ENCODE data around the gene ANXA2. TPM values are rescaled to one million over a fixed set of nuclear protein-coding genes. Genes with fewer than 3 reads are reported as not detected.

The ANXA2 gene
- polyA plus RNA-seq (2011; rRNA removed) (5,886 and 6,474 TPM in 2 replicates), polyA minus RNA-seq (2011; rRNA and poly(A)+ RNA removed) (2,251 and 4,059 TPM in 2 replicates)

- TF ChIP-seq, protein P1, sequence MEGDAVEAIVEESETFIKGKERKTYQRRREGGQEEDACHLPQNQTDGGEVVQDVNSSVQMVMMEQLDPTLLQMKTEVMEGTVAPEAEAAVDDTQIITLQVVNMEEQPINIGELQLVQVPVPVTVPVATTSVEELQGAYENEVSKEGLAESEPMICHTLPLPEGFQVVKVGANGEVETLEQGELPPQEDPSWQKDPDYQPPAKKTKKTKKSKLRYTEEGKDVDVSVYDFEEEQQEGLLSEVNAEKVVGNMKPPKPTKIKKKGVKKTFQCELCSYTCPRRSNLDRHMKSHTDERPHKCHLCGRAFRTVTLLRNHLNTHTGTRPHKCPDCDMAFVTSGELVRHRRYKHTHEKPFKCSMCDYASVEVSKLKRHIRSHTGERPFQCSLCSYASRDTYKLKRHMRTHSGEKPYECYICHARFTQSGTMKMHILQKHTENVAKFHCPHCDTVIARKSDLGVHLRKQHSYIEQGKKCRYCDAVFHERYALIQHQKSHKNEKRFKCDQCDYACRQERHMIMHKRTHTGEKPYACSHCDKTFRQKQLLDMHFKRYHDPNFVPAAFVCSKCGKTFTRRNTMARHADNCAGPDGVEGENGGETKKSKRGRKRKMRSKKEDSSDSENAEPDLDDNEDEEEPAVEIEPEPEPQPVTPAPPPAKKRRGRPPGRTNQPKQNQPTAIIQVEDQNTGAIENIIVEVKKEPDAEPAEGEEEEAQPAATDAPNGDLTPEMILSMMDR (IDR thresholded peaks at IDR 0.05; ENCODE audit: insufficient read depth, low read depth, low read length), result no peak
- DNase-seq (ENCODE audit: low read depth), result no peak
- H3K27me3 ChIP-seq (ENCODE audit: control insufficient read depth, insufficient read depth, low read length), result no peaks in the 10 kb centered on the region
- peak within 1 kb of the TSS; percentile 98 for H3K4me3 ChIP-seq (ENCODE audit: low read depth, low read length)
- ChIA-PET CTCF (interaction anchor here (0.6 to 0.8 kb wide), 5 partner anchors 26 to 1685 kb away, joined by 3 to 4 read pairs (median 3); no protein-coding TSS in a partner anchor), POLR2A (interaction anchor here (1.0 kb wide), 1 partner anchor 16 kb away, joined by 3 read pairs; no protein-coding TSS in a partner anchor)
- peaks cover 10% of the 10 kb centered on the region for H3K36me3 ChIP-seq (ENCODE audit: control insufficient read depth, insufficient read depth, low read length)
These were observed at the start of gene ANXA2 for GRCh38 chr15:60397772-60398445. TSS of gene ANXA2 (minus strand) at chr15:60397986. CDS start at chr15:60386075, 11,911 bp downstream.

DNA sequence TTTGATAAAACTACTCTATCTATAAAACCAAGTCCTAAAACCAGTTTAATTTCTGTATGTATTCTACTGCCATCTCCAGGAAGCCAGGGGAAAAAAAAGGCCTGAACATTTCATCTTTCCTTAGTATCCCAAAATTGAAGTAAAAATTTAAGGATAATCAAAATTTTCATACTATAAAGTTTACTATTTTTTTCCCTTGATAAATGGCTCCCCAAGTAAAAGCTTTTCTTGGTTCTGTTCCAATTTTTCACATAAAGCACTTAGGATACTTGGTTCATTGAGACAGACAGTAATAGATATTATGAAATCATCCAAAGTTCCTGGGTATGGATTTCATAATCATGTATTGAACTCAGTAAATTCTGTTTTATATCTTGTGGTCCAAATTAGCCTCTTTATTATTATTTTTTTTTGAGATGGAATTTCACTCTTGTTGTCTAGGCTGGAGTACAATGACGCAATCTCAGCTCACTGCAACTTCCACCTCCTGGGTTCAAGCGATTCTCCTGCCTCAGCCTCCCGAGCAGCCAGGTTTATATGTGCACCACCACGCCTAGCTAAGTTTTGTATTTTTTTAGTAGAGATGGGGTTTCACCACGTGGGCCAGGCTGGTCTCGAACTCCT is 46.6 kb upstream of the ANXA2 start:
- TF ChIP-seq, protein P1 (IDR thresholded peaks at IDR 0.05; ENCODE audit: insufficient read depth, low read depth, low read length), result peak; percentile 68
- Histone ChIP-seq H3K36me3 (ENCODE audit: control insufficient read depth, insufficient read depth, low read length) (0 out of 2 replicates have a peak, but pooled peaks cover 2% of the 10 kb centered on the region), H3K4me3 (ENCODE audit: low read depth, low read length) (no peak overlapping the region), H3K27me3 (ENCODE audit: control insufficient read depth, insufficient read depth, low read length) (no peaks in the 10 kb centered on the region)
- ChIA-PET CTCF (interaction anchor here (0.8 to 5.9 kb wide), 20 partner anchors 8 to 117 kb away, joined by 3 to 42 read pairs (median 4); no protein-coding TSS in a partner anchor), POLR2A (no interaction called here)
- no peak for DNase-seq (ENCODE audit: low read depth)

DNA sequence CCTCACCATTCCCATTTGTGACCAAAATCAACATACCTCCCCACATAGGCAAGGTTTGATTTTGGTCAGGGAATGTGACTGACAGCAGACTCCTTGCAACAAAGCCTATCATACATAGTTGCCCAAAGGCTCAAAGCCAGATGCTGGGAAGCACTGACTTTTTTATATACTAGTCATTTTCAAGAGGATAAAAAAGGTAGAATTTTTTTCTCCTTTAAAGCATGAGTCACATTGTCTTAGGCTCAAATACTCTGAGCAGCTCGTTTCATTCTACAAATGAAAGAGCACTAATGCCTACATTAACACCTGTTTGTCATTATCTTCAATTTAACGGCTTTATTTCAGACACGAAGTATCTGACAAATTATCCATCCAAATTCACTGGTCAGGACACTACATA is 45.0 kb upstream of the ANXA2 start:
- Histone ChIP-seq H3K36me3 (ENCODE audit: control insufficient read depth, insufficient read depth, low read length) (no peaks in the 10 kb centered on the region), H3K4me3 (ENCODE audit: low read depth, low read length) (no peak overlapping the region), H3K27me3 (ENCODE audit: control insufficient read depth, insufficient read depth, low read length) (no peaks in the 10 kb centered on the region)
- TF ChIP-seq, protein P1 (IDR thresholded peaks at IDR 0.05; ENCODE audit: insufficient read depth, low read depth, low read length), result no peak
- CTCF ChIA-PET, result interaction anchor here (0.8 to 5.9 kb wide), 13 partner anchors 10 to 116 kb away, joined by 3 to 42 read pairs (median 4); no protein-coding TSS in a partner anchor
- POLR2A ChIA-PET, result interaction anchor here (0.8 kb wide), 1 partner anchor 49 kb away, joined by 4 read pairs; no protein-coding TSS in a partner anchor
- DNase-seq (ENCODE audit: low read depth), result no peak

DNA sequence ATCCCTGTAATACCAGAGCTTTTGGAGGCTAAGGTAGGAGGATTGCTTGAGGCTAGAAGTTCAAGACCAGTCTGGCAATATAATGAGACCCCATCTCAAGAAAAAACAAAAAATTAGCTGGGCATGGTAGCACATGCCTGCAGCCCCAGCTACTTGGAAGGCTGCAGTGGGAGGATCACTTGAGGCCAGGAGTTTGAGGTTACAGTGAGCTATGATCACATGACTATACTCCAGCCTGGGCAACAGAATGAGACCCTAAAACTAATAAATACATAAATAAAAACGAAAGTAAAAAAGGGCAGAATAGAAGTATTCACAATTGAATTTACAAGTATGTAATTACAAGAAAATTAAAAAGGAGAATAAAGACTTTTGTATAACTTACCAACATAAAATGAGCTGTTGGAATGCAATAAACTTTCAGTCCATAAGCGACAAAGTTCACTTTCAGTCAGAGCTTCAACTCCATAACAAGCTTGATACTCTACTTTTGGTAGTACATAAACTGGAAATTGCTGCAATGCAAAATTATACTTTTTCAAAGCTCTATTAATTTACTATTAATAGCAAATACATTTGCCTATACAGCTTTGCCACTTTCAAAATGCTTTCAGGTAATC is 44.4 kb upstream of the ANXA2 start:
- ChIA-PET CTCF (interaction anchor here (0.8 to 5.9 kb wide), 13 partner anchors 9 to 115 kb away, joined by 3 to 42 read pairs (median 4); no protein-coding TSS in a partner anchor), POLR2A (interaction anchor here (0.6 to 0.8 kb wide), 2 partner anchors 48 to 134 kb away, joined by 4 read pairs; no protein-coding TSS in a partner anchor)
- no peak for DNase-seq (ENCODE audit: low read depth)
- Histone ChIP-seq H3K36me3 (ENCODE audit: control insufficient read depth, insufficient read depth, low read length) (no peaks in the 10 kb centered on the region), H3K4me3 (ENCODE audit: low read depth, low read length) (no peak overlapping the region), H3K27me3 (ENCODE audit: control insufficient read depth, insufficient read depth, low read length) (no peaks in the 10 kb centered on the region)
- TF ChIP-seq, protein P1 (IDR thresholded peaks at IDR 0.05; ENCODE audit: insufficient read depth, low read depth, low read length), result no peak
